ENCODE measurements around the gene PPY. TPM values are rescaled to one million over a fixed set of nuclear protein-coding genes. Genes with fewer than 3 reads are reported as not detected.

The PPY gene
- total RNA-seq, 2 donors from 2014 or later = 0.49 TPM; not detected in 1

DNA sequence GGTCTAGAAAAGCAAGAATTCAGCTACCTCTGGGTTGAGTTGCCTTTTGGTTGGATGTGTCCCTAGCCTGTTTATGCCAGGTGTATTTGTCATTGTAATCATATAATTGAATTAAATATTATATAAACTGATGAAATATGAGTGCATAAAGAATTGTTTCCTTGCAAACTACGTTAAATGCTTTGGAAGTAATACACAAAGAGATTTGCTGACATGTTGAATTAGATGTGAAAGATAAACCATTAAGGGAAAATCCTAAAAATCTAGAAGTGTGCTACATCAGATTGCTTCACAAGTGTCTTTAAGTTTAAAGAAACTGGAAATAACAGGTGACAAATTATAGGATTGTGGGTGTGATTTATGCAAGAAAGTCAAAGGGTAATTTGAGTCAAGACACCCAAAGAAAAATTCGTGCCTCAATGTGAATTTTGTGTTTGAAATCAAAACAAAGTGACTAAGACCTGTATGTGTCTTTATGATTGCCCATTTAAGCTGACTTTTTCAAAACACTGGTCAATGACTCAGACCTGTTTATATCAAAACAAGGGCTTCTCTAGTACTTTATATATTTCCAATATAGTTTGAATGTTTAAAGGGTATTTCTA lies 16.6 kb upstream of the PPY start:
- Histone ChIP-seq H3K4me1 (no peaks in the 10 kb centered on the region), H3K27ac (no peak overlapping the region), H3K4me3 (no peak overlapping the region), H3K9ac (ENCODE audit: low read depth in 2 of 2, low read length in 2 of 2) (no peak overlapping the region), H3K9me3 (no peaks in the 10 kb centered on the region), H3K36me3 (no peaks in the 10 kb centered on the region), H3K27me3 (peaks cover 1% of the 10 kb centered on the region)
- DNase-seq = no peak
- TF ChIP-seq, protein P1, sequence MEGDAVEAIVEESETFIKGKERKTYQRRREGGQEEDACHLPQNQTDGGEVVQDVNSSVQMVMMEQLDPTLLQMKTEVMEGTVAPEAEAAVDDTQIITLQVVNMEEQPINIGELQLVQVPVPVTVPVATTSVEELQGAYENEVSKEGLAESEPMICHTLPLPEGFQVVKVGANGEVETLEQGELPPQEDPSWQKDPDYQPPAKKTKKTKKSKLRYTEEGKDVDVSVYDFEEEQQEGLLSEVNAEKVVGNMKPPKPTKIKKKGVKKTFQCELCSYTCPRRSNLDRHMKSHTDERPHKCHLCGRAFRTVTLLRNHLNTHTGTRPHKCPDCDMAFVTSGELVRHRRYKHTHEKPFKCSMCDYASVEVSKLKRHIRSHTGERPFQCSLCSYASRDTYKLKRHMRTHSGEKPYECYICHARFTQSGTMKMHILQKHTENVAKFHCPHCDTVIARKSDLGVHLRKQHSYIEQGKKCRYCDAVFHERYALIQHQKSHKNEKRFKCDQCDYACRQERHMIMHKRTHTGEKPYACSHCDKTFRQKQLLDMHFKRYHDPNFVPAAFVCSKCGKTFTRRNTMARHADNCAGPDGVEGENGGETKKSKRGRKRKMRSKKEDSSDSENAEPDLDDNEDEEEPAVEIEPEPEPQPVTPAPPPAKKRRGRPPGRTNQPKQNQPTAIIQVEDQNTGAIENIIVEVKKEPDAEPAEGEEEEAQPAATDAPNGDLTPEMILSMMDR (IDR thresholded peaks at IDR 0.05) = no peak
- intact Hi-C loops (cut with DNase I) = no loop called here

DNA sequence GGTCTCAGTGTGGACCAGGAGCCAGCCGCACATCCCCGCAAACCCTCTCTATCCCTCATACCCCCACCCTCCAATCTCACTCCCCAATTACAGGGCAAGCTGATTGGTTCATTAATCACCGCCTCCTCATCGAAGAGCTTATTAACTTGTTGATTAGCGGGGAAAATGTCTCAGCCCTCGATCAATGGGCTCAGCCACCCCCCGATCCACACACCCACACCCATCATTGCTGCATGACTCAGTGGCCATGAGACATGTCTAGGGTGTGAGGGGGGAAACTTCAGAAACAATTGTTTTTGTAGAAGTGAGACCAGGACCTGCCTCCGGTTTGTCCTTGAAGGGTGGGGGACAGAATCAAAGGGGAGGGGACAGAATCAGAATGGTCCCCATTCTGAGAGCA lies 13.9 kb upstream of the PPY start:
- no peak overlapping the region for H3K9ac ChIP-seq (ENCODE audit: low read depth in 2 of 2, low read length in 2 of 2)
- H3K27ac ChIP-seq = no peak overlapping the region
- H3K4me3 ChIP-seq = no peak overlapping the region
- peaks cover 27% of the 10 kb centered on the region for H3K27me3 ChIP-seq
- no peaks in the 10 kb centered on the region for H3K9me3 ChIP-seq
- no peak for DNase-seq
- H3K36me3 ChIP-seq = no peaks in the 10 kb centered on the region
- TF ChIP-seq, protein P1 (IDR thresholded peaks at IDR 0.05) = no peak
- H3K4me1 ChIP-seq = peaks cover 3% of the 10 kb centered on the region
- intact Hi-C loops (cut with DNase I) = no loop called here

DNA sequence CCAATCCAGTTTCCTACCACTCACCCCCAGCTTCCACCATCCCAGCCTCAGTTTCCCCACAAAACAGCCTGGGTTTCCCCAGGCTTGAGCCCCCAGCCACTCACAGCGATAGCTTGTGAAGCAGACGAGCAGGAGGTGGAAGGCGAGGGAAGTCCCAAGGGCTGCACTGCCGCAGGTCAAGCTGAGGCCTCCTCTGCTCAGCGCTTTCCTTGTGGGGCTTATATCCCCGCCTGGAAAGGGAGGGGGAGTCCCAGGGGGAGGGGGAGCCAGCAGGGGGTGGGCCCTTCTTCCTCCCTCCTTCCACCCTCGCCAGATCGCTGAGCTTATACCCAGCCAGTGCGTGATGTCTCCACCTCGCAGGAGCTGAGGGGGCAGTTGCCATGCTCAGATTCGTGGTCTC lies 11.5 kb upstream of the PPY start, which contains the start of gene PYY:
PYY (minus strand) TSS at position 195 of the 400 bp plus-strand sequence. CDS start 457 bp downstream, outside the sequence.
- TF ChIP-seq, protein P1 (IDR thresholded peaks at IDR 0.05) = no peak
- Histone ChIP-seq H3K4me3 (no peak within 1 kb of the TSS), H3K4me1 (peaks cover 3% of the 10 kb centered on the region), H3K9ac (ENCODE audit: low read depth in 2 of 2, low read length in 2 of 2) (no peak within 1 kb of the TSS), H3K36me3 (no peaks in the 10 kb centered on the region), H3K9me3 (no peaks in the 10 kb centered on the region), H3K27ac (no peak within 1 kb of the TSS), H3K27me3 (peaks cover 32% of the 10 kb centered on the region)
- intact Hi-C loops (cut with DNase I) = loop anchor here (5.0 kb wide), 1 partner anchor 34 kb away; no protein-coding TSS in a partner anchor
- no peak for DNase-seq

DNA sequence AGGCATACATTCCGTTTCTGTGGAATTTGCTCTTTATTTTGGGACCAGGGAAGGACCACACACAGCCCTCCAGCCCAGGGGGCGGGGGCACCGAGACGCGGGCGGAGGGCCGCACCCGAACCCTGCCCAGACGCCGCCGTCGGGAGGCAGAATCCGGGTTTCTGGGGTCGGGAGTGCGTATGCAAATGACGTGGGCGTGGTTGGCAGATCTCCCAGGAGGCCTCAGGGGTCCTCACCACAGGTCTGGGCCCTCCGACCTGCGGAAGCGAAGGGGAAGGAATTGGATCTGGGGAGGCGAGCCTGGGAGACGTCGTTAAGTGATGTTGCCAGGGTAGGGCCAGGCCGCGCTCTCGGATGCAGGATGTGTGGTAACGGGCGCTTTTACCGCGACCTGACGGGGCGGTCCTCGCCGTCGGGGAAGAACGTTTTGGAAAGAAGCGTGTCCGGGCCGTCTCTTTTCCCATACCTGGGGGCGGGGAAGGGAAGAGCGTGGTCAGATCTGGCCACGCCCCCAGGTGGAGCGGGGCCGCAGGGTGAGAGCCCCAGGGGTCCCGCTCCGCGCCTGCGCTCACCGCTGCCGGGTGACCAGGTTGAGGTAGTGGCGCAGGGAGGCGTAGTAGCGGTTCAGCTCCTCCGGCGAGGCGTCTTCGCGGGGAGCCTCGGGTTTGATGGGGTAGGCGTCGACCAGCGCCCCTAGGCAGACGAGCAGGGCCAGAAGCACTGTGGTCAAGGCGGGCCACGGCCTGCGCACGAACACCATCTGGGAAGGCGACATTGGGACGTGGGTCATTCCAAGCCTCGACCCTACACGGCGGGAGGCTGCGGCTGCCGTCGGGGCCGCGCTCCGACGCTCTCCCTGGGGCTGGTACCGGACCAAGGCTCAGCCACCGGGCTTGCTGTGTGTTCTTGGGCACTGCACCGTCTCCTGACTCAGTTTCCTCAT lies 10.7 kb upstream of the PPY start:
- intact Hi-C loops (cut with DNase I) = loop anchor here (5.0 kb wide), 1 partner anchor 34 kb away; no protein-coding TSS in a partner anchor
- Histone ChIP-seq H3K9ac (ENCODE audit: low read depth in 2 of 2, low read length in 2 of 2) (no peak overlapping the region), H3K27me3 (peaks cover 32% of the 10 kb centered on the region)

DNA sequence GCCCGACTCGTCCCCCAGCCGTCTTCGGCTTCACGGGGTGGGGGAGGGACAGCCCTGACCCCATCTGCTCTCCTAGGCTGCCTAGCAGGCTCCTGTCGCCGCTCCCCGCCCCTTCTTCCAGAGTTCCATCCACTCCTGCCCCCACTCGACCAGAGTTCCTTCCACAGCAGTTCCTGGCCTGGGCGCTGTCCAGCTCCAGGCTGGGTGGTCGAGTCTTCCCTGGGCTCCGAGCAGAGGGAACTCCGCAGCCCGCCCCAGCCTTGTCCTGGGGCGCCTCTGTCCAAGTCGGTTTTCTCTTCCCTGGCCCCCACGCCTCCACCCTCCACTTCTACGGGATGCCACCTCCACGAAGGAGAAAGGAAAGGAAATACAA lies 10.1 kb upstream of the PPY start:
- peaks cover 3% of the 10 kb centered on the region for H3K4me1 ChIP-seq
- peaks cover 32% of the 10 kb centered on the region for H3K27me3 ChIP-seq
- no peaks in the 10 kb centered on the region for H3K36me3 ChIP-seq
- TF ChIP-seq, protein P1 (IDR thresholded peaks at IDR 0.05) = no peak
- no peaks in the 10 kb centered on the region for H3K9me3 ChIP-seq
- no peak for DNase-seq
- no peak overlapping the region for H3K9ac ChIP-seq (ENCODE audit: low read depth in 2 of 2, low read length in 2 of 2)
- H3K27ac ChIP-seq = no peak overlapping the region
- intact Hi-C loops (cut with DNase I) = loop anchor here (5.0 kb wide), 1 partner anchor 35 kb away; no protein-coding TSS in a partner anchor
- H3K4me3 ChIP-seq = no peak overlapping the region

More for the DNA sequence above, 10.7 kb upstream of the PPY start:
- TF ChIP-seq, protein P1 (IDR thresholded peaks at IDR 0.05) = no peak
- Histone ChIP-seq H3K36me3 (no peaks in the 10 kb centered on the region), H3K9me3 (no peaks in the 10 kb centered on the region), H3K4me1 (peaks cover 3% of the 10 kb centered on the region), H3K4me3 (no peak overlapping the region), H3K27ac (no peak overlapping the region)
- DNase-seq = no peak

Measured in colonic mucosa (tissue), 4 donors.